ENCODE data around the gene LRRN3. TPM values are rescaled to one million over a fixed set of nuclear protein-coding genes. Genes with fewer than 3 reads are reported as not detected.

The LRRN3 gene
- total and polyA plus RNA-seq, 2 experiments from 2014 or later: 0.40 TPM; not detected in 1

DNA sequence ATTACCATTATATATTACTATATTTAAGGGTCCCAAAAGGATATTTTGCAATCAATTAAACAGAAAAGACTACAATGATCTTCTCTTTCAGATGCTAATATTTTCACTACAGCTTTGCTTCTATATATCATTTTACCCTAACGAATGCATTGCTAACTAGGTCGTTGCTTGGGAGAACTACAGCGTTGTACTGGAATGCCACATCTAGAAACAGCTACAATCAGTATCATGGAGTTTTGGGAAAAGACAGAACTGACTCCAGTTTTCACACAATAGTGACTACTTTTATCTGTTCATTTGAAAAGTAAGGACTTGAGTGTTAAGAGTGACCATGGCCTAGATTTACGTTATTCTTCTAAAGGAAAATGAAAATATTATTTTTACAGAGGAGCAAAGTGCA, 38.5 kb downstream of the LRRN3 start (continued):
- TF ChIP-seq, protein P1, sequence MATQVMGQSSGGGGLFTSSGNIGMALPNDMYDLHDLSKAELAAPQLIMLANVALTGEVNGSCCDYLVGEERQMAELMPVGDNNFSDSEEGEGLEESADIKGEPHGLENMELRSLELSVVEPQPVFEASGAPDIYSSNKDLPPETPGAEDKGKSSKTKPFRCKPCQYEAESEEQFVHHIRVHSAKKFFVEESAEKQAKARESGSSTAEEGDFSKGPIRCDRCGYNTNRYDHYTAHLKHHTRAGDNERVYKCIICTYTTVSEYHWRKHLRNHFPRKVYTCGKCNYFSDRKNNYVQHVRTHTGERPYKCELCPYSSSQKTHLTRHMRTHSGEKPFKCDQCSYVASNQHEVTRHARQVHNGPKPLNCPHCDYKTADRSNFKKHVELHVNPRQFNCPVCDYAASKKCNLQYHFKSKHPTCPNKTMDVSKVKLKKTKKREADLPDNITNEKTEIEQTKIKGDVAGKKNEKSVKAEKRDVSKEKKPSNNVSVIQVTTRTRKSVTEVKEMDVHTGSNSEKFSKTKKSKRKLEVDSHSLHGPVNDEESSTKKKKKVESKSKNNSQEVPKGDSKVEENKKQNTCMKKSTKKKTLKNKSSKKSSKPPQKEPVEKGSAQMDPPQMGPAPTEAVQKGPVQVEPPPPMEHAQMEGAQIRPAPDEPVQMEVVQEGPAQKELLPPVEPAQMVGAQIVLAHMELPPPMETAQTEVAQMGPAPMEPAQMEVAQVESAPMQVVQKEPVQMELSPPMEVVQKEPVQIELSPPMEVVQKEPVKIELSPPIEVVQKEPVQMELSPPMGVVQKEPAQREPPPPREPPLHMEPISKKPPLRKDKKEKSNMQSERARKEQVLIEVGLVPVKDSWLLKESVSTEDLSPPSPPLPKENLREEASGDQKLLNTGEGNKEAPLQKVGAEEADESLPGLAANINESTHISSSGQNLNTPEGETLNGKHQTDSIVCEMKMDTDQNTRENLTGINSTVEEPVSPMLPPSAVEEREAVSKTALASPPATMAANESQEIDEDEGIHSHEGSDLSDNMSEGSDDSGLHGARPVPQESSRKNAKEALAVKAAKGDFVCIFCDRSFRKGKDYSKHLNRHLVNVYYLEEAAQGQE (IDR thresholded peaks at IDR 0.05; ENCODE audit: unreplicated experiment): no peak
- TF ChIP-seq JUNB (IDR thresholded peaks at IDR 0.05; ENCODE audit: unreplicated experiment) (no peak), EZH2phosphoT487 (IDR thresholded peaks at IDR 0.05; ENCODE audit: unreplicated experiment) (no peak)

DNA sequence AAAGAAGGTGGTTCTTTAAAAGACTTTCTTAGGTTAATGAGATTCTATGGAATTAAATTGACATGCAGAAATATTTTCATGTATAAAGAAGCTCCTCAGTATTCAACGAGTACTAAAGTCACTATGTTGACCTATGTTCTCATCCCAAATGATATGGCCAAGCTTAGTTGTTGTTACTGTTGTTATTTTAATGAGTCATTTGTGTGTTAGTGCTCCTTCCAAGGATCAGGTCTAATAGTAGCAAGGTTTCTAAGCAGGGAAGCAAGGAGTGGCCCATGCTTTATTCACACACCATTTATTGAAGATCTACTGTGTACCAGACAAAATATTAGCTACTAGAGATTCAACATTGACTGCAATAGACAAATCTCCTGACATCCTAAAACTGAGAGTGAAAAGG, 41.9 kb downstream of the LRRN3 start:
- DNase-seq (ENCODE audit: low spot score) (no peak), ATAC-seq (no peak)
- Histone ChIP-seq H4K20me1 (replicated peaks; ENCODE audit: insufficient read depth) (no peaks in the 10 kb centered on the region), H3K4me1 (ENCODE audit: insufficient read depth) (peaks cover 2% of the 10 kb centered on the region; the same call in 1 of the 2 replicates), H3K27ac (ENCODE audit: low read depth) (no peak overlapping the region), H3K9me2 (ENCODE audit: insufficient read depth) (no peaks in the 10 kb centered on the region), H3K4me2 (no peak overlapping the region), H2AFZ (no peak overlapping the region), H3K4me3 (no peak overlapping the region), H3K36me3 (ENCODE audit: insufficient read depth) (no peaks in the 10 kb centered on the region), H3K79me2 (replicated peaks; ENCODE audit: insufficient read depth) (no peaks in the 10 kb centered on the region), H3F3A (replicated peaks; ENCODE audit: low read depth) (no peaks in the 10 kb centered on the region), H3K27me3 (ENCODE audit: insufficient read depth) (no peaks in the 10 kb centered on the region)
- H3K4me3 Mint-ChIP-seq: no peak overlapping the region
- peaks cover 8% of the 10 kb centered on the region; the same call in 2 of the 3 replicates for H3K4me1 Mint-ChIP-seq
- no peak overlapping the region for H3K27ac Mint-ChIP-seq
- H3K27me3 Mint-ChIP-seq (ENCODE audit: insufficient read depth, low read depth, poor library complexity): peaks cover 2% of the 10 kb centered on the region
- H3K36me3 Mint-ChIP-seq (ENCODE audit: low read depth): no peaks in the 10 kb centered on the region
- H3K9me3 Mint-ChIP-seq: no peaks in the 10 kb centered on the region
- TF ChIP-seq STAT1 (IDR thresholded peaks at IDR 0.05; ENCODE audit: unreplicated experiment) (no peak), NANOG (IDR thresholded peaks at IDR 0.05; ENCODE audit: borderline replicate concordance) (no peak), EZH2 (IDR thresholded peaks at IDR 0.05; ENCODE audit: low read depth, unreplicated experiment) (no peak), ZNF114 (CRISPR knock-in tag; IDR thresholded peaks at IDR 0.05) (no peak), CREB1 (CRISPR knock-in tag; IDR thresholded peaks at IDR 0.05; ENCODE audit: low read depth) (no peak), POLR2AphosphoS5 (IDR thresholded peaks at IDR 0.05; ENCODE audit: low read depth) (no peak), ZNF331 (CRISPR knock-in tag; IDR thresholded peaks at IDR 0.05; ENCODE audit: low read depth) (no peak), EZH2phosphoT487 (IDR thresholded peaks at IDR 0.05; ENCODE audit: unreplicated experiment) (no peak), JUNB (IDR thresholded peaks at IDR 0.05; ENCODE audit: unreplicated experiment) (no peak)
- TF ChIP-seq, protein P2, sequence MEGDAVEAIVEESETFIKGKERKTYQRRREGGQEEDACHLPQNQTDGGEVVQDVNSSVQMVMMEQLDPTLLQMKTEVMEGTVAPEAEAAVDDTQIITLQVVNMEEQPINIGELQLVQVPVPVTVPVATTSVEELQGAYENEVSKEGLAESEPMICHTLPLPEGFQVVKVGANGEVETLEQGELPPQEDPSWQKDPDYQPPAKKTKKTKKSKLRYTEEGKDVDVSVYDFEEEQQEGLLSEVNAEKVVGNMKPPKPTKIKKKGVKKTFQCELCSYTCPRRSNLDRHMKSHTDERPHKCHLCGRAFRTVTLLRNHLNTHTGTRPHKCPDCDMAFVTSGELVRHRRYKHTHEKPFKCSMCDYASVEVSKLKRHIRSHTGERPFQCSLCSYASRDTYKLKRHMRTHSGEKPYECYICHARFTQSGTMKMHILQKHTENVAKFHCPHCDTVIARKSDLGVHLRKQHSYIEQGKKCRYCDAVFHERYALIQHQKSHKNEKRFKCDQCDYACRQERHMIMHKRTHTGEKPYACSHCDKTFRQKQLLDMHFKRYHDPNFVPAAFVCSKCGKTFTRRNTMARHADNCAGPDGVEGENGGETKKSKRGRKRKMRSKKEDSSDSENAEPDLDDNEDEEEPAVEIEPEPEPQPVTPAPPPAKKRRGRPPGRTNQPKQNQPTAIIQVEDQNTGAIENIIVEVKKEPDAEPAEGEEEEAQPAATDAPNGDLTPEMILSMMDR (conservative IDR thresholded peaks at IDR 0.05; ENCODE audit: low read depth in 2 of 2): no peak
- TF ChIP-seq, protein P3, sequence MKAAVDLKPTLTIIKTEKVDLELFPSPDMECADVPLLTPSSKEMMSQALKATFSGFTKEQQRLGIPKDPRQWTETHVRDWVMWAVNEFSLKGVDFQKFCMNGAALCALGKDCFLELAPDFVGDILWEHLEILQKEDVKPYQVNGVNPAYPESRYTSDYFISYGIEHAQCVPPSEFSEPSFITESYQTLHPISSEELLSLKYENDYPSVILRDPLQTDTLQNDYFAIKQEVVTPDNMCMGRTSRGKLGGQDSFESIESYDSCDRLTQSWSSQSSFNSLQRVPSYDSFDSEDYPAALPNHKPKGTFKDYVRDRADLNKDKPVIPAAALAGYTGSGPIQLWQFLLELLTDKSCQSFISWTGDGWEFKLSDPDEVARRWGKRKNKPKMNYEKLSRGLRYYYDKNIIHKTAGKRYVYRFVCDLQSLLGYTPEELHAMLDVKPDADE (IDR thresholded peaks at IDR 0.05): no peak
- TF ChIP-seq, protein P4, sequence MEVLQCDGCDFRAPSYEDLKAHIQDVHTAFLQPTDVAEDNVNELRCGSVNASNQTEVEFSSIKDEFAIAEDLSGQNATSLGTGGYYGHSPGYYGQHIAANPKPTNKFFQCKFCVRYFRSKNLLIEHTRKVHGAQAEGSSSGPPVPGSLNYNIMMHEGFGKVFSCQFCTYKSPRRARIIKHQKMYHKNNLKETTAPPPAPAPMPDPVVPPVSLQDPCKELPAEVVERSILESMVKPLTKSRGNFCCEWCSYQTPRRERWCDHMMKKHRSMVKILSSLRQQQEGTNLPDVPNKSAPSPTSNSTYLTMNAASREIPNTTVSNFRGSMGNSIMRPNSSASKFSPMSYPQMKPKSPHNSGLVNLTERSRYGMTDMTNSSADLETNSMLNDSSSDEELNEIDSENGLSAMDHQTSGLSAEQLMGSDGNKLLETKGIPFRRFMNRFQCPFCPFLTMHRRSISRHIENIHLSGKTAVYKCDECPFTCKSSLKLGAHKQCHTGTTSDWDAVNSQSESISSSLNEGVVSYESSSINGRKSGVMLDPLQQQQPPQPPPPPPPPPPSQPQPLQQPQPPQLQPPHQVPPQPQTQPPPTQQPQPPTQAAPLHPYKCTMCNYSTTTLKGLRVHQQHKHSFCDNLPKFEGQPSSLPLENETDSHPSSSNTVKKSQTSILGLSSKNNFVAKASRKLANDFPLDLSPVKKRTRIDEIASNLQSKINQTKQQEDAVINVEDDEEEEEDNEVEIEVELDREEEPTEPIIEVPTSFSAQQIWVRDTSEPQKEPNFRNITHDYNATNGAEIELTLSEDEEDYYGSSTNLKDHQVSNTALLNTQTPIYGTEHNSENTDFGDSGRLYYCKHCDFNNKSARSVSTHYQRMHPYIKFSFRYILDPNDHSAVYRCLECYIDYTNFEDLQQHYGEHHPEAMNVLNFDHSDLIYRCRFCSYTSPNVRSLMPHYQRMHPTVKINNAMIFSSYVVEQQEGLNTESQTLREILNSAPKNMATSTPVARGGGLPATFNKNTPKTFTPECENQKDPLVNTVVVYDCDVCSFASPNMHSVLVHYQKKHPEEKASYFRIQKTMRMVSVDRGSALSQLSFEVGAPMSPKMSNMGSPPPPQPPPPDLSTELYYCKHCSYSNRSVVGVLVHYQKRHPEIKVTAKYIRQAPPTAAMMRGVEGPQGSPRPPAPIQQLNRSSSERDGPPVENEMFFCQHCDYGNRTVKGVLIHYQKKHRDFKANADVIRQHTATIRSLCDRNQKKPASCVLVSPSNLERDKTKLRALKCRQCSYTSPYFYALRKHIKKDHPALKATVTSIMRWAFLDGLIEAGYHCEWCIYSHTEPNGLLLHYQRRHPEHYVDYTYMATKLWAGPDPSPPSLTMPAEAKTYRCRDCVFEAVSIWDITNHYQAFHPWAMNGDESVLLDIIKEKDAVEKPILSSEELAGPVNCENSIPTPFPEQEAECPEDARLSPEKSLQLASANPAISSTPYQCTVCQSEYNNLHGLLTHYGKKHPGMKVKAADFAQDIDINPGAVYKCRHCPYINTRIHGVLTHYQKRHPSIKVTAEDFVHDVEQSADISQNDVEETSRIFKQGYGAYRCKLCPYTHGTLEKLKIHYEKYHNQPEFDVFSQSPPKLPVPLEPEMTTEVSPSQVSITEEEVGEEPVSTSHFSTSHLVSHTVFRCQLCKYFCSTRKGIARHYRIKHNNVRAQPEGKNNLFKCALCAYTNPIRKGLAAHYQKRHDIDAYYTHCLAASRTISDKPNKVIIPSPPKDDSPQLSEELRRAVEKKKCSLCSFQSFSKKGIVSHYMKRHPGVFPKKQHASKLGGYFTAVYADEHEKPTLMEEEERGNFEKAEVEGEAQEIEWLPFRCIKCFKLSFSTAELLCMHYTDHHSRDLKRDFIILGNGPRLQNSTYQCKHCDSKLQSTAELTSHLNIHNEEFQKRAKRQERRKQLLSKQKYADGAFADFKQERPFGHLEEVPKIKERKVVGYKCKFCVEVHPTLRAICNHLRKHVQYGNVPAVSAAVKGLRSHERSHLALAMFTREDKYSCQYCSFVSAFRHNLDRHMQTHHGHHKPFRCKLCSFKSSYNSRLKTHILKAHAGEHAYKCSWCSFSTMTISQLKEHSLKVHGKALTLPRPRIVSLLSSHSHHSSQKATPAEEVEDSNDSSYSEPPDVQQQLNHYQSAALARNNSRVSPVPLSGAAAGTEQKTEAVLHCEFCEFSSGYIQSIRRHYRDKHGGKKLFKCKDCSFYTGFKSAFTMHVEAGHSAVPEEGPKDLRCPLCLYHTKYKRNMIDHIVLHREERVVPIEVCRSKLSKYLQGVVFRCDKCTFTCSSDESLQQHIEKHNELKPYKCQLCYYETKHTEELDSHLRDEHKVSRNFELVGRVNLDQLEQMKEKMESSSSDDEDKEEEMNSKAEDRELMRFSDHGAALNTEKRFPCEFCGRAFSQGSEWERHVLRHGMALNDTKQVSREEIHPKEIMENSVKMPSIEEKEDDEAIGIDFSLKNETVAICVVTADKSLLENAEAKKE (CRISPR knock-in tag; IDR thresholded peaks at IDR 0.05): no peak

Data from GM23338 (cell line).